Measurements from ENCODE around the gene POLRMT.

Gene POLRMT

GRCh38 chr19:662962-663681, 29.8 kb upstream of the POLRMT start, which contains the start of gene RNF126:
TSS of gene RNF126 (minus strand) at chr19:663214. CDS start at chr19:663121, 93 bp downstream.
- DNase-seq (ENCODE audit: low spot score): peak; percentile 94

- DNase-seq (ENCODE audit: low spot score): no peak
Observed at GRCh38 chr19:662207-662961, 29.0 kb upstream of the POLRMT start.

GRCh38 chr19:661427-662196, 28.3 kb upstream of the POLRMT start:
- no peak for DNase-seq (ENCODE audit: low spot score)

- no peak for DNase-seq (ENCODE audit: low spot score)
Observed at GRCh38 chr19:660793-661426, 27.6 kb upstream of the POLRMT start.

- DNase-seq (ENCODE audit: low spot score): no peak
Observed at GRCh38 chr19:658916-659839, 25.8 kb upstream of the POLRMT start.

- no peak for DNase-seq (ENCODE audit: low spot score)
Observed at GRCh38 chr19:658059-658839, 24.9 kb upstream of the POLRMT start.

- no peak for DNase-seq (ENCODE audit: low spot score)
Observed at GRCh38 chr19:657611-658010, 24.3 kb upstream of the POLRMT start.

GRCh38 chr19:656751-657559, 23.6 kb upstream of the POLRMT start:
- DNase-seq (ENCODE audit: low spot score): no peak

- DNase-seq (ENCODE audit: low spot score): no peak
Observed at GRCh38 chr19:655691-656090, 22.4 kb upstream of the POLRMT start.

- no peak for DNase-seq (ENCODE audit: low spot score)
Observed at GRCh38 chr19:653425-653824, 20.1 kb upstream of the POLRMT start.

GRCh38 chr19:652467-653389, 19.4 kb upstream of the POLRMT start:
- DNase-seq (ENCODE audit: low spot score): no peak

- DNase-seq (ENCODE audit: low spot score): no peak
Observed at GRCh38 chr19:651991-652390, 18.7 kb upstream of the POLRMT start.

- DNase-seq (ENCODE audit: low spot score): no peak
Observed at GRCh38 chr19:651114-651818, 17.9 kb upstream of the POLRMT start.

GRCh38 chr19:650121-650520, 16.8 kb upstream of the POLRMT start:
- DNase-seq (ENCODE audit: low spot score): no peak

GRCh38 chr19:648904-649801, 15.8 kb upstream of the POLRMT start:
- no peak for DNase-seq (ENCODE audit: low spot score)

- no peak for DNase-seq (ENCODE audit: low spot score)
Observed at GRCh38 chr19:648305-648704, 15.0 kb upstream of the POLRMT start.
